ENCODE measurements around the gene TNFRSF25.

DNA sequence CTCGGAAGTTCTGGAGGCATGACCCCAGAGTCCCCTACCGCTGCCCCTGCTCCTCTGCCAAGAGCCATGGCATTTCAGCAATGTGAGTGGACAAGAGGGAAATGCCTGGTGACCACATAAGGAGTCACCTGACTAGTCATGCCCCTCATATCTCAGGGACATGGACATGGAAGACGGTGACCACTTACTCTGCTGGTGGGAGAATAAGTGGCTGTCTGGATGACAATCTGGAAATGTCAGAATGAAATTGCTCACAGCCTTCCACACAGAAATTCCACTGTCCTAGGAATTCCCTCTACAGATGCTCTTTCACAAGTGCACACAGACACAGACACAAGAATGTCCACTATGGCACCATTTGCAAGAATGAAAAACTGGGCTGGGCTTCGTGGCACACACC, 49.8 kb upstream of the TNFRSF25 start:
- TF ChIP-seq TCF7 (CRISPR knock-in tag; IDR thresholded peaks at IDR 0.05; ENCODE audit: low read depth) (no peak), FOXJ3 (CRISPR knock-in tag; IDR thresholded peaks at IDR 0.05; ENCODE audit: borderline replicate concordance) (no peak)
- TF ChIP-seq, protein P1, sequence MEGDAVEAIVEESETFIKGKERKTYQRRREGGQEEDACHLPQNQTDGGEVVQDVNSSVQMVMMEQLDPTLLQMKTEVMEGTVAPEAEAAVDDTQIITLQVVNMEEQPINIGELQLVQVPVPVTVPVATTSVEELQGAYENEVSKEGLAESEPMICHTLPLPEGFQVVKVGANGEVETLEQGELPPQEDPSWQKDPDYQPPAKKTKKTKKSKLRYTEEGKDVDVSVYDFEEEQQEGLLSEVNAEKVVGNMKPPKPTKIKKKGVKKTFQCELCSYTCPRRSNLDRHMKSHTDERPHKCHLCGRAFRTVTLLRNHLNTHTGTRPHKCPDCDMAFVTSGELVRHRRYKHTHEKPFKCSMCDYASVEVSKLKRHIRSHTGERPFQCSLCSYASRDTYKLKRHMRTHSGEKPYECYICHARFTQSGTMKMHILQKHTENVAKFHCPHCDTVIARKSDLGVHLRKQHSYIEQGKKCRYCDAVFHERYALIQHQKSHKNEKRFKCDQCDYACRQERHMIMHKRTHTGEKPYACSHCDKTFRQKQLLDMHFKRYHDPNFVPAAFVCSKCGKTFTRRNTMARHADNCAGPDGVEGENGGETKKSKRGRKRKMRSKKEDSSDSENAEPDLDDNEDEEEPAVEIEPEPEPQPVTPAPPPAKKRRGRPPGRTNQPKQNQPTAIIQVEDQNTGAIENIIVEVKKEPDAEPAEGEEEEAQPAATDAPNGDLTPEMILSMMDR (IDR thresholded peaks at IDR 0.05): no peak
